Measurements from ENCODE around the gene ZDHHC8.
A peak's percentile ranks its signal among the peaks of the same experiment; 100 is the strongest.

Gene ZDHHC8

DNA sequence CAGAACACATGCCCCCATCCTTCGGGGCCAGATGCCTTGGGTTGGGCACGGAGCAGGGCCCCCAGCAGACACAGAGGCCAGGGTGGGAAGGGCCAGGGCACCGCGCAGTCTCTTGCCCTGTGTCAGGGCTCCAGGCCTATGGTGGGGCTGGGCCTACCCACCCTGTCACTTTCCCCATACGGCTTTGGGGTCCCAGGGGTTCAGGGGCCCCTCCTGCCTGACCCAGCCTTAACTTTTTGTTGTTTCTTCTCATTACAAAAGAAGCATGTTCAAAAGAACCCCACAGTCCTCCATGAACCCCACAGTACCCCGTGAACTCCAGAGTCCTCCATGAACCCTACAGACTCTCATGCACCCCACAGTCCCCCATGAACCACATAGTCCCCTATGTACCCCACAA is 52.2 kb downstream of the ZDHHC8 start:
- no peak for DNase-seq (ENCODE audit: low read depth)
- H3K4me3 ChIP-seq (ENCODE audit: low read depth, low read length) = no peak overlapping the region

DNA sequence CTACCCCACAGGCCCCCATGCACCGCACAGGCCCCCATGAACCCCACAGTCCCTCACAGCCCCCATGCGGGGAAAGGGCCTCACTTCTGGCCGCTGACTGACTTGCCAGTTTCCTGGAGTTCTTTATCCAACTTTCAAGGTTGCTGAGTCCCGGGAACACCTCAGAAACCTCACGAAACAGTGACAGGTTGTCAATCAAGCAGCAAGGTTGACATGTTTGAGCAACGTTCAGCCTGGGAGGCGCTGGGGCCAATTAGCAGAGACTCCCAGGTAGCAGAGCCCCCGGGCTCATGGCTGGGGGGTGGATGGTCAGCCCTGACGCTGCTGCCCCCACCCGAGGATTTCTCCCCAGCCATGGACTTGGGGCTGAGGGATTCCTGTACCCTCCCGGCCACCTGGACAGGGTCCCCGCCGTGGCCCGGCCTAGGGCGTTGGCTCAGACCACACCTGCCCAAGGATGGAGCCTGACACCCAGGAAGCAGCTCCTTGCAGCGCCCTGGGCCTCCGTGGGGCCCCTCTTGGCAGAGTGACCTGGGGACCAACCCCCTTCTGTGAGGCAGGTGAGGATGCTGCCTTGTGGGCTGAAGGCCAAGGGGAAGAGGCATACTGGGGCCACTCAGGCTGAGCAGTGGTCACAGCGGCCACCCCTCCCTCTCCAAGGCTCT is 53.0 kb downstream of the ZDHHC8 start:
- no peak for DNase-seq (ENCODE audit: low read depth)
- no peak overlapping the region for H3K4me3 ChIP-seq (ENCODE audit: low read depth, low read length)
- TF ChIP-seq, protein P1, sequence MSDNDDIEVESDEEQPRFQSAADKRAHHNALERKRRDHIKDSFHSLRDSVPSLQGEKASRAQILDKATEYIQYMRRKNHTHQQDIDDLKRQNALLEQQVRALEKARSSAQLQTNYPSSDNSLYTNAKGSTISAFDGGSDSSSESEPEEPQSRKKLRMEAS (IDR thresholded peaks at IDR 0.05; ENCODE audit: low read depth, low read length) = no peak
- TF ChIP-seq POLR2A (IDR thresholded peaks at IDR 0.05; ENCODE audit: extremely low read depth, insufficient read length) = no peak
- TF ChIP-seq MYC (IDR thresholded peaks at IDR 0.05; ENCODE audit: low read depth, low read length) = no peak
- TF ChIP-seq, protein P2, sequence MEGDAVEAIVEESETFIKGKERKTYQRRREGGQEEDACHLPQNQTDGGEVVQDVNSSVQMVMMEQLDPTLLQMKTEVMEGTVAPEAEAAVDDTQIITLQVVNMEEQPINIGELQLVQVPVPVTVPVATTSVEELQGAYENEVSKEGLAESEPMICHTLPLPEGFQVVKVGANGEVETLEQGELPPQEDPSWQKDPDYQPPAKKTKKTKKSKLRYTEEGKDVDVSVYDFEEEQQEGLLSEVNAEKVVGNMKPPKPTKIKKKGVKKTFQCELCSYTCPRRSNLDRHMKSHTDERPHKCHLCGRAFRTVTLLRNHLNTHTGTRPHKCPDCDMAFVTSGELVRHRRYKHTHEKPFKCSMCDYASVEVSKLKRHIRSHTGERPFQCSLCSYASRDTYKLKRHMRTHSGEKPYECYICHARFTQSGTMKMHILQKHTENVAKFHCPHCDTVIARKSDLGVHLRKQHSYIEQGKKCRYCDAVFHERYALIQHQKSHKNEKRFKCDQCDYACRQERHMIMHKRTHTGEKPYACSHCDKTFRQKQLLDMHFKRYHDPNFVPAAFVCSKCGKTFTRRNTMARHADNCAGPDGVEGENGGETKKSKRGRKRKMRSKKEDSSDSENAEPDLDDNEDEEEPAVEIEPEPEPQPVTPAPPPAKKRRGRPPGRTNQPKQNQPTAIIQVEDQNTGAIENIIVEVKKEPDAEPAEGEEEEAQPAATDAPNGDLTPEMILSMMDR (IDR thresholded peaks at IDR 0.05; ENCODE audit: low read depth, low read length) = no peak

More for the DNA sequence above, 52.2 kb downstream of the ZDHHC8 start:
- TF ChIP-seq, protein P2 (IDR thresholded peaks at IDR 0.05; ENCODE audit: low read depth, low read length) = no peak
- TF ChIP-seq MYC (IDR thresholded peaks at IDR 0.05; ENCODE audit: low read depth, low read length) (no peak), POLR2A (IDR thresholded peaks at IDR 0.05; ENCODE audit: extremely low read depth, insufficient read length) (no peak)
- TF ChIP-seq, protein P1 (IDR thresholded peaks at IDR 0.05; ENCODE audit: low read depth, low read length) = no peak

DNA sequence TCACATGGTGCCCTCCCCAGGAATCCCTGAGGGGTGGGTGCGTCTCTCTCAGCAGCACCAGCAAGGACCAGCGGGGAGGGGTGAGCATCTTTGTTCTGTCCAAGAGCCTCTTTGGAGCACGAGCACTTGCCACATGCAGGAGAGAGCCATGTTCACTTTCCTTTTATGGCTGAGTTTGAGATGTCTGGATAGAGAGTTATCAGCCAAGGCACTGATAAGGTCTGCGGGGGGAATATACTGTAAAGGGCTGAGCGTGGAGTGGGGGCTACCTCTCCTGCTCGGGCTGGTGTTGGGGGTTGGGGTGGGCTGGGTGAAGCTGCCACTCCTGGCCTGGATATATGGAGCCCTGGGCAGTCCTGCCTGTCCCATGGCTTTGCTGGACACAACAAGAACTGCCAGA is 54.1 kb downstream of the ZDHHC8 start:
- no peak for DNase-seq (ENCODE audit: low read depth)

DNA sequence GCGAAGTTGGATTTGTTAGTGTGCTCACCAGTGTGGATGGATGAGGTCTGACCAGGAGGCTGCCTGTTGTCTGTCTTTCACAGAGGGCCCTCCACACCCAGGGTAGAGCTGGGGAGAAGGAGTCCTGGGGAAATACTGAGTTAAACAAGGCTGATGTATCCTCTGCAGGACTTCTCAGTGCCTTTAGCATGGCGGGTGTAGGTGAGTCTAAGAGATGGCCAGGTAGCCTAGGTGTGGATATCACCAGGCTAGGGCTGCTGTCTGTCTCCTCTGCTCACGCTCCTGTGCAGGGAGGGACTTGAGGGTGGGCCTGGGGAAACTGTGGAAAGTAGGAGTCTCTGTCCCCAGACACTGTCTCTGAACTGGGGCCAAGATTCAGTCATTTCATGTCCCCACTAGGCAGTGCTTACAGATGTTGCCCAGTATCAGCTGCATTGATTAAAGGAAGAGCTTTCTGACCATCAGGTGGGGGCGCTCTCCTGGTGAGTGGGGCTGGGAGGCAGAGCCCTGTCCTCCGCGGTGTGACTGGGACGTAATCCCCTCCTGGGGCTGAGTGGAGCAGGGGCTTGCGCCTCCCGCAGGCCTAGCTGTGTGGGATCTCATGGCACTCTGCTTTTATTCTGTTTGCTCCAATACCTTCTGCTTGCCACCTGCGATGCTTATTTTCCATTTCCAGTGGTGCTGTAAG is 54.7 kb downstream of the ZDHHC8 start:
- TF ChIP-seq, protein P2 (IDR thresholded peaks at IDR 0.05; ENCODE audit: low read depth, low read length) = peak; percentile 16
- TF ChIP-seq MYC (IDR thresholded peaks at IDR 0.05; ENCODE audit: low read depth, low read length) = no peak
- no peak for TF ChIP-seq POLR2A (IDR thresholded peaks at IDR 0.05; ENCODE audit: extremely low read depth, insufficient read length)
- peak; percentile 52 for DNase-seq (ENCODE audit: low read depth)
- no peak overlapping the region for H3K4me3 ChIP-seq (ENCODE audit: low read depth, low read length)

More for the DNA sequence above, 54.1 kb downstream of the ZDHHC8 start:
- TF ChIP-seq, protein P2 (IDR thresholded peaks at IDR 0.05; ENCODE audit: low read depth, low read length) = no peak
- TF ChIP-seq, protein P1 (IDR thresholded peaks at IDR 0.05; ENCODE audit: low read depth, low read length) = no peak
- TF ChIP-seq POLR2A (IDR thresholded peaks at IDR 0.05; ENCODE audit: extremely low read depth, insufficient read length) = no peak
- TF ChIP-seq MYC (IDR thresholded peaks at IDR 0.05; ENCODE audit: low read depth, low read length) = no peak
- no peak overlapping the region for H3K4me3 ChIP-seq (ENCODE audit: low read depth, low read length)

DNA sequence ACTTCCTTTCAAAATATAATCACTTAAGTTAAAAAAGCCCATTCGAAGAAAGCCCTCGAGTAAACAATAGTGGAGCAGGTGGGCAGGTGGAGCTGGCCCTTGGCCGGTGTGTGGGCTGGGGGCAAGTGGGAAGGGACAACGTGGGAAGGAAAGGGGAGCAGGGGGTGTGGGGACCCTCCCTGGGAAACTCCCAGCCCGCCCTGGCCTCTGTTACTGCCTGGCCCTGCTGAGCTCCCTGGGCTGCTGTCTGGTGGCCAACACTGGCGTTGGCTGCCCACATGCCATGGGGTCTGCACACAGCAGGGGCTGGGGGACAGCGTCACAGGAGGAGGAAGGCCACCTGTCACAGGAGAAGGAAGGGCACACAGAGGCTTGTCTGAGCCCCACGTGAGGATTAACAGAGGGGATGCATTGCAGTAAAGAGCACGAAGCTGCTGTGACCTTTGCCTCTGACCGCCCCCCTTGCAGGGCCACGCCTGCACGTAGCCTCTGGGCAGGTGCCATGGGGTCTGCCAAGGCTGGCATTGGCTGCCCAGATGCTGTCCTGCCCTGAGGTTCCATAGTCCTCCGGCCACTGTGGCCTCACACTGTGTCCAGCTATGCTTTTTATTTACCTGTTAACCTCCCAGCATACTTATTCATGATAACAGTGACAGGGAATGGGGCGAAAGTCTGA is 55.4 kb downstream of the ZDHHC8 start:
- no peak for DNase-seq (ENCODE audit: low read depth)
- TF ChIP-seq POLR2A (IDR thresholded peaks at IDR 0.05; ENCODE audit: extremely low read depth, insufficient read length) (no peak), MYC (IDR thresholded peaks at IDR 0.05; ENCODE audit: low read depth, low read length) (no peak)
- TF ChIP-seq, protein P2 (IDR thresholded peaks at IDR 0.05; ENCODE audit: low read depth, low read length) = no peak
- TF ChIP-seq, protein P1 (IDR thresholded peaks at IDR 0.05; ENCODE audit: low read depth, low read length) = no peak
- H3K4me3 ChIP-seq (ENCODE audit: low read depth, low read length) = no peak overlapping the region
